GM12801 (cell line): ENCODE measurements around the gene CCDC106.

Source experiments
- TF ChIP-seq, protein P1 (sequence below): IDR thresholded peaks from one replicate; pipeline ENCODE4 v1.5.1; 2011; ENCODE audit warnings: control low read depth; ENCODE audit not compliant: insufficient read length; ENCODE audit errors: extremely low read depth

CCDC106 gene

DNA sequence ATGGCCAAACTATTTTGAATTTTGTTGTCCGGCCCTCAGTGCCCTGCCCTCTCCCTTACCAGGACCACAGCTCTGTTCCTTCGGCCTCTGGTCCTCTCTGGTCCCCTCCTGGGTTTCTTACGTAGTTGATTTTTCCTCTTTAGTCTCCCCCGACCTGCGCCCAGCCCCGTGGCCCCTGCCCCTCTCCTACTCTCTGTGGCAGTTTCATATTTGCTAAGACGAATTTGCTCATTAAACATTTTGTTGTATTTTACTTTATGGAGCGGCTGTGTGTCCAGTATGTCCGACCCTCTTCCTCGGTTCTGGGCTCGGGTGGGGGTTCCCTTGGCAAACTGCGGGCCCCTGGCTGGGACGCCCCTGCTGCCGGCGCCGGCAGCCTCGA lies 26.4 kb downstream of the CCDC106 start:
- TF ChIP-seq, protein P1, sequence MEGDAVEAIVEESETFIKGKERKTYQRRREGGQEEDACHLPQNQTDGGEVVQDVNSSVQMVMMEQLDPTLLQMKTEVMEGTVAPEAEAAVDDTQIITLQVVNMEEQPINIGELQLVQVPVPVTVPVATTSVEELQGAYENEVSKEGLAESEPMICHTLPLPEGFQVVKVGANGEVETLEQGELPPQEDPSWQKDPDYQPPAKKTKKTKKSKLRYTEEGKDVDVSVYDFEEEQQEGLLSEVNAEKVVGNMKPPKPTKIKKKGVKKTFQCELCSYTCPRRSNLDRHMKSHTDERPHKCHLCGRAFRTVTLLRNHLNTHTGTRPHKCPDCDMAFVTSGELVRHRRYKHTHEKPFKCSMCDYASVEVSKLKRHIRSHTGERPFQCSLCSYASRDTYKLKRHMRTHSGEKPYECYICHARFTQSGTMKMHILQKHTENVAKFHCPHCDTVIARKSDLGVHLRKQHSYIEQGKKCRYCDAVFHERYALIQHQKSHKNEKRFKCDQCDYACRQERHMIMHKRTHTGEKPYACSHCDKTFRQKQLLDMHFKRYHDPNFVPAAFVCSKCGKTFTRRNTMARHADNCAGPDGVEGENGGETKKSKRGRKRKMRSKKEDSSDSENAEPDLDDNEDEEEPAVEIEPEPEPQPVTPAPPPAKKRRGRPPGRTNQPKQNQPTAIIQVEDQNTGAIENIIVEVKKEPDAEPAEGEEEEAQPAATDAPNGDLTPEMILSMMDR = no peak

DNA sequence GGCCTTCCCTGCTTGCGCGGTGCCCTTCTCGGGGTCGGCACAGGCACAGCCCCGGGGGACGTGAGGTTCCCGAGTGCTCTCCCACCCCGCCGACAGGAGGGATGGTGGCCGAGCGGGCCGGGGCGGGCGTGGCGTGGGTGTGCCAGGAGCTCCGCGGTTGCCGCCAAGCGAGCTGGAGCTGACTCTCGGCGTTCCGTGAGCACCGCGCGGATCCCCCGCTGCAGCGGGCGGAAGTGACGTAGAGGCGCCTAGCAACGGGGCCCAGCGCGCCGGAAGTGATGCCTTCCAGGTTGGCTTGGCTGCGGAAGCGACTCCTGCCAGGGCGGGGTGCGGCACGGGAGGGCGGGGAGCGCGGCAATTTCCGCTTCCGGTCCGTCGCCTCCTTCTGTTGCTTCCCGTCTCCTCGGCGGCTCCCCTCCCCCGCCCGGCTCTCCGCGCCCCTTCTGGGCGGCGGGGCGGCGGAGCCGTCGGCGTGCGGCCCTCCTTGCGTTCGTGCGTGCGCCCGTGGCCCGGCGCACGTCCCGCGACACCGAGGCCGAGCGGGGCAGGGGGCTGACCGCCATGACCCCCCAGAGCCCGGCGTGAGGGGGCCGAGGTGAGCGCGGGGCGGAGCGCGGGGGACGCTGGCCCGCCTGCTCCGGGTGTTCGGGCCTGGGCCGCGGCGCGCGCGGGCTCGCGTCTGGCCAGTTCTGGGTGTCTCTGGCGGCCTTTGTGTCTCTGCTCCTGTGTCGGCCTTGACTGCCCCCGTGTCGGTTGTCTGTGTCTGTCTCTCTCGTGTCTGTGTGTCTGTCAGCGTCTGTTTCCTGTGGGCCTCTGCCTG lies 27.0 kb downstream of the CCDC106 start, which contains the start of gene EPN1:
TSS of gene EPN1 (plus strand) at position 386 of the 820 bp plus-strand sequence. CDS start 3,402 bp downstream, outside the sequence.
- TF ChIP-seq, protein P1 = no peak

DNA sequence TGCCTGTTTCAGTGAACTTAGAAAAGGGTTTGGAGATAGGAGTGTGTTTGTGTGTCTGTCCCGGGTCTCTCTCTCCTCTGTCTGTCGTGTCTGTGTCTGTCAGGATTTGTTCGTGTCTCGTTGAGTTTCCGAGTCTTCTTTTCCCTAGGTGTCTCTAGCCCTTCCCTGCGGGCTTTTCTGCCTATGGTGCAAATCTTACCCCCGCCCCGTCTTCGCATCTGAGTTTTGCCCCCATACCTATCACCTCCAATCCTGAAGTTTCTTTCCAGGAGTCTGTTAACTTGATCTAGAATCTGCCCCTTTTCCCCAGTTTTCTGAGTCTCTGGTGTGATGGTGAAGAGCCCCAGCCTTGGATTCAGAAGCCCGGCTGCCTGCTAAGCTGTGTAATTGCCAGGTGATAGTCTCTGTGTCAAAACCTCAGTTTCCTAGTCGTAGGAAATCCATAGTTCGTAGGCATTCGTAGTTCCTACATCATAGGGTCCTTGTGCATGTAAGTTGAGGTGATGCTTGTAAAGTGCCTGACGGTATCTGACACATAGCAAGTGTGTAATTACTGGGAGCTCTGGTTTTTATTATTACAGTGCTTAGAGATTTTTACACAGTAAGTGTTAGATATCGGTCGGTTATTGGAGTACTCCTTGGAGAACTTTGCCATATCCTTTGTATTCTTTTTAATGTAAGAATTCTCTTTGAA lies 27.8 kb downstream of the CCDC106 start:
- TF ChIP-seq, protein P1 = no peak

DNA sequence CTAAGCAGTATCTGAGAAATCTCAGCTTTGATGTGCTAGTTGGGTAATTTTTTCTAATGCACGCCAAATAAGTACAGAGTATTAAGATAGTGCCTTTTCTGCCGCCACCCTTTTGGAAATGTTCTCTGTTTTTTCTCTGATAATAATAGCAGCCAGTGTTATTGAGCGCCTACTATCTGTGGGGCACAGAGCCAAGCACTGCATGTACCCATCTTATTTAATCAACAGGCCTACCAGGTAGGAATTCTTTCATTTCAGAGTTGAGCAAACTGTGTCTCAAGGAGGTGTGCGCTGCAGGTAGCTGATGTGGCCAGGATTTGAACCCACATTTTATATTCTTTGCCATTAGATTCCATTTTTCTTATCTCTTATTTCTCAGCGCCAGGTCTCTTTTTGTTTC lies 28.4 kb downstream of the CCDC106 start:
- TF ChIP-seq, protein P1 = no peak

DNA sequence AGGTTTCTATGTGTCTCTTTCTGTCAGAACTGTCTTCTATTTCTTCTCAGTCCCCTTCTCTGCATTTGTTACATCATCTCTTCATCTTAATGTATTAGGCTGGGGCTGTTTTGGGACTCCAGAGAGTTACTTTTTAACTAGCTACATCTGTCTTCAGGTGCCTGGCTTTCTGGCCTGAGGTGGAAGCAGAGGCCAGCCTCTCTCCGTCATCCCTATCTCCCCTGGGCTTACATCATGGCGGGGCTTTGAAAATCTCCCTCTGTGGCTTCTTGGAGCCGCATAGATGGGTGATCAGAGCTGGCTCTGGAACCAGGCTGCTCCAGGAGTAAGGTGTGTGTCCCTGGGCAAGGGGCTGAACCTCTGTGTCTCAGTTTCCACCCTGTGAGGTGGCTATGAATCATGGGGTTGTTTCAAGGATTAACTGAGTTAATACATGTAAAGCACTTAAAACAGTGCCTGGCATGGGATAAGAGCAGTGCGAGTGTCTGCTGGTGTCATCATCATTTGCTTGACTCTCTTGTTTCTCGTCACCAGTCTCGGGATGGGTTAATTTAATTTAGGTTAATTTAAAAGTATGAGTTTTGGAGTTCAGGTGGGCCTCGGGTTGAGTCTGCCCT lies 29.0 kb downstream of the CCDC106 start:
- TF ChIP-seq, protein P1 = no peak

DNA sequence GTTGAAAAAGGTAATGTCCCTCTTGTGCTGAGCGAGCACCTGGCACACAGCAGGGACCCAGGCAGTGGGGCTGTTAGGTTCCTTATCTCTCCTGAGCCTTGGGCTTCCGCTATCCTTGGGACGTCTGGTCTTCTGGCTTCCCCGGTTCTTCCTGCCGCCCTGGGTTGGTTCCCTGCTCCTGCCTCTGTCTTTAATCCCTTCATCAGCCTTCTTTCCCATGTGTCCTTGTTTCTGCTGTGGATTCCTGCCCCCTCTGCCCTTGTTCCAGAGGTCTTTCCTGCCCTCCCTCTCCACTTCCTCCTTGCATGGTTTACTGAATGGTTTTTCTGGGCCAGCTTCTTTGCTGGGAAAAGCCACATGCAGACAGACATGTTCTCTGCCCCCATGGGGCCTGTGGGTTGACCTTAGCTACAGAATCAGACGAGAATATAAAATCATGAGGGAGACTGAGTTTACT lies 29.6 kb downstream of the CCDC106 start:
- TF ChIP-seq, protein P1 = no peak

DNA sequence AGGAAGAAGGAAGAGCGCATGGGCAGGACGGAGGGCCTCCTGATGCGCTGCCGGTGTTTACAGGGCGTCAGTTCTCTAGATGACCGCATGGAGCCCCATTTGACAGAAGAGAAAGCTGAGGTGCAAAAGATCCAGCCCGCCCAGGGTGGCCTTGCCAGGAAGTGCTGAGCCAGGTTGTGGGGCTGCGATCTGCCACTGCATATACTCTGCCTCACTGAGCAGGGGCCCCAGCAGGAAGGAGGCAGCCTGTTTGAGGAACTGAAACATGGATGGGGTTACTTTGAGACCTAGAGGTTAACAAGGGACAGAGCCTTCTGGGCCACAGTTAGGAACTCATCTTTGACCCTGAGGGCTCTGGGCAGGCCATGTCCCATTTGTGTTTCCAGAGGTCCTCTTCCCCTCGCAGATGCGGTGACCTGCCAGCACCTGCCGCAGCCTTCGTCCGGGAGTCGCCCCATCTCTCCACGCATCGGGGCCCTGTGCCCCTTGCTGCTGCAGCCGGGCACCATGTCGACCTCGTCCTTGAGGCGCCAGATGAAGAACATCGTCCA lies 30.2 kb downstream of the CCDC106 start:
- TF ChIP-seq, protein P1 = no peak
